Astrocyte (in vitro differentiated cells and primary cell): Measurements from ENCODE around the gene TRIM41. TPM values are rescaled to one million over a fixed set of nuclear protein-coding genes. Genes with fewer than 3 reads are reported as not detected.

Experiments used
- DNase-seq: peaks from one replicate; pipeline ENCODE4 v3.0.0-alpha.2; 2010; ENCODE audit warnings: low read depth
- FAIRE-seq: peaks from 2 replicates; lab custom pipeline; 2011; peaks lifted over from hg19 to GRCh38; lab: Jason Lieb, UNC
- H2AFZ ChIP-seq: 2 replicates; pipeline ENCODE4 v1.6.0; 2012; ENCODE audit warnings: low read depth, low read length, inconsistent platforms
- H3K27ac ChIP-seq: 2 replicates; pipeline ENCODE4 v1.5.1; 2011; ENCODE audit warnings: low read depth, low read length, inconsistent platforms
- H3K27me3 ChIP-seq: 2 replicates; pipeline ENCODE4 v1.6.0; 2011; ENCODE audit warnings: low read length, inconsistent platforms; ENCODE audit not compliant: insufficient read depth
- H3K36me3 ChIP-seq: 2 replicates; pipeline ENCODE4 v1.5.1; 2011; ENCODE audit warnings: low read length, inconsistent platforms; ENCODE audit not compliant: insufficient read depth
- H3K4me1 ChIP-seq: 2 replicates; pipeline ENCODE4 v1.5.1; 2011; ENCODE audit warnings: low read length, inconsistent platforms; ENCODE audit not compliant: insufficient read depth
- H3K4me2 ChIP-seq: 2 replicates; pipeline ENCODE4 v1.6.0; 2012; ENCODE audit warnings: low read length, inconsistent platforms
- H3K4me3 ChIP-seq: 2 replicates; pipeline ENCODE4 v1.5.1; 2011; ENCODE audit warnings: low read depth, mild to moderate bottlenecking, low read length, inconsistent platforms; ENCODE audit not compliant: insufficient read depth
- H3K79me2 ChIP-seq: 2 replicates; pipeline ENCODE4 v1.6.0; 2012; ENCODE audit warnings: mild to moderate bottlenecking, low read length, inconsistent platforms; ENCODE audit not compliant: insufficient read depth
- H3K9ac ChIP-seq: 2 replicates; pipeline ENCODE4 v1.6.0; 2012; ENCODE audit warnings: mild to moderate bottlenecking, low read length, inconsistent platforms
- H3K9me3 ChIP-seq: 2 replicates; pipeline ENCODE4 v1.5.1; 2012; ENCODE audit warnings: low read depth, mild to moderate bottlenecking, low read length, inconsistent platforms; ENCODE audit not compliant: insufficient read depth
- H4K20me1 ChIP-seq: 2 replicates; pipeline ENCODE4 v1.6.0; 2012; ENCODE audit warnings: low read length, inconsistent platforms; ENCODE audit not compliant: insufficient read depth
- H3K27ac Mint-ChIP-seq: one replicate; pipeline ENCODE4 v1.8.0; 2021; ENCODE audit warnings: mild to moderate bottlenecking, mixed read lengths; ENCODE audit not compliant: unreplicated experiment
- H3K27me3 Mint-ChIP-seq: one replicate; pipeline ENCODE4 v1.8.0; 2021; ENCODE audit warnings: low read depth, mixed read lengths; ENCODE audit not compliant: unreplicated experiment
- H3K36me3 Mint-ChIP-seq: one replicate; pipeline ENCODE4 v1.8.0; 2021; ENCODE audit warnings: low read depth, mixed read lengths; ENCODE audit not compliant: unreplicated experiment
- H3K4me1 Mint-ChIP-seq: one replicate; pipeline ENCODE4 v1.8.0; 2021; ENCODE audit warnings: low read depth, mixed read lengths; ENCODE audit not compliant: unreplicated experiment
- H3K4me3 Mint-ChIP-seq: one replicate; pipeline ENCODE4 v1.8.0; 2021; ENCODE audit warnings: mild to moderate bottlenecking, moderate library complexity, mixed read lengths; ENCODE audit not compliant: unreplicated experiment
- H3K9me3 Mint-ChIP-seq: one replicate; pipeline ENCODE4 v1.8.0; 2021; ENCODE audit warnings: mild to moderate bottlenecking, mixed read lengths; ENCODE audit not compliant: unreplicated experiment
- CTCF ChIP-seq: IDR thresholded peaks from 2 replicates; pipeline ENCODE4 v1.5.1; 2011; ENCODE audit warnings: low read depth, mild to moderate bottlenecking, inconsistent platforms, low read length, moderate library complexity; ENCODE audit not compliant: insufficient read depth
- EZH2 ChIP-seq: IDR thresholded peaks from 2 replicates; pipeline ENCODE4 v1.6.1; 2012; ENCODE audit warnings: mild to moderate bottlenecking, low read length, inconsistent platforms; ENCODE audit not compliant: insufficient read depth
- total RNA-seq: library from RNA; stranded (reverse); gene quantifications from 2 replicates; pipeline ENCODE4 v1.2.1, GENCODE V29; 2021

Gene TRIM41
- total RNA-seq, 1 donor from 2014 or later = 20.9 TPM

- H3K79me2 ChIP-seq = peaks cover 90% of the 10 kb centered on the region
- Mint-ChIP-seq H3K9me3 (no peaks in the 10 kb centered on the region), H3K36me3 (peaks cover 28% of the 10 kb centered on the region), H3K4me3 (peak overlapping the region; percentile 91), H3K4me1 (peaks cover 38% of the 10 kb centered on the region), H3K27me3 (no peaks in the 10 kb centered on the region), H3K27ac (peak overlapping the region; percentile 99)
- peaks cover 61% of the 10 kb centered on the region for H4K20me1 ChIP-seq
- peak overlapping the region; percentile 92 for H3K4me3 ChIP-seq
- peak overlapping the region; percentile 82 for H2AFZ ChIP-seq
- H3K36me3 ChIP-seq = peaks cover 16% of the 10 kb centered on the region
- TF ChIP-seq EZH2 (no peak), CTCF (no peak)
- FAIRE-seq (no peak), DNase-seq (no peak)
- H3K9ac ChIP-seq = peak overlapping the region; percentile 99
- H3K4me2 ChIP-seq = peak overlapping the region; percentile 97
- peaks cover 27% of the 10 kb centered on the region for H3K4me1 ChIP-seq
- no peaks in the 10 kb centered on the region for H3K27me3 ChIP-seq
- peak overlapping the region; percentile 96 for H3K27ac ChIP-seq
- no peaks in the 10 kb centered on the region for H3K9me3 ChIP-seq
Observed at GRCh38 chr5:181245427-181246275, 22.6 kb downstream of the TRIM41 start.

- Mint-ChIP-seq H3K4me1 (peaks cover 34% of the 10 kb centered on the region), H3K4me3 (peak overlapping the region; percentile 91), H3K27me3 (no peaks in the 10 kb centered on the region), H3K27ac (peak overlapping the region; percentile 99), H3K36me3 (peaks cover 27% of the 10 kb centered on the region), H3K9me3 (no peaks in the 10 kb centered on the region)
- peak overlapping the region; percentile 96 for H3K27ac ChIP-seq
- H4K20me1 ChIP-seq = peaks cover 59% of the 10 kb centered on the region
- TF ChIP-seq EZH2 (no peak), CTCF (no peak)
- H2AFZ ChIP-seq = peak overlapping the region; percentile 82
- DNase-seq (peak; percentile 71), FAIRE-seq (no peak)
- H3K79me2 ChIP-seq = peaks cover 90% of the 10 kb centered on the region
- H3K27me3 ChIP-seq = no peaks in the 10 kb centered on the region
- peak overlapping the region; percentile 92 for H3K4me3 ChIP-seq
- H3K4me1 ChIP-seq = peaks cover 23% of the 10 kb centered on the region
- H3K9ac ChIP-seq = peak overlapping the region; percentile 99
- peak overlapping the region; percentile 97 for H3K4me2 ChIP-seq
- H3K36me3 ChIP-seq = peaks cover 9% of the 10 kb centered on the region
- no peaks in the 10 kb centered on the region for H3K9me3 ChIP-seq
Observed at GRCh38 chr5:181246276-181247049, 23.4 kb downstream of the TRIM41 start.
